Measurements from ENCODE around the gene NDUFB10.

GRCh38 chr16:1975432-1976215 lies 16.3 kb downstream of the NDUFB10 start:
- TF ChIP-seq CTCF (IDR thresholded peaks at IDR 0.05; ENCODE audit: low read depth, low read length, poor library complexity, severe bottlenecking) (no peak), EZH2phosphoT487 (IDR thresholded peaks at IDR 0.05; ENCODE audit: borderline replicate concordance, low read length) (no peak)
